ENCODE results near the gene TMEM53. TPM values are rescaled to one million over a fixed set of nuclear protein-coding genes. Genes with fewer than 3 reads are reported as not detected.

Gene TMEM53
- total RNA-seq, 1 donor from 2014 or later: 7.9 TPM

GRCh38 chr1:44664730-44665370 lies 9.4 kb downstream of the TMEM53 start:
- DNase-seq (ENCODE audit: extremely low spot score in 2 of 2): no peak
- TF ChIP-seq POLR2A (IDR thresholded peaks at IDR 0.05) (no peak), POLR2AphosphoS5 (IDR thresholded peaks at IDR 0.05; ENCODE audit: insufficient read depth in 1 of 2, low read depth in 1 of 2) (no peak), CTCF (IDR thresholded peaks at IDR 0.05) (no peak)

GRCh38 chr1:44663417-44663816 lies 10.9 kb downstream of the TMEM53 start:
- H3K4me3 ChIP-seq: no peak overlapping the region
- H3K27me3 ChIP-seq: no peaks in the 10 kb centered on the region
- no peaks in the 10 kb centered on the region for H3K4me1 ChIP-seq
- H3K9me3 ChIP-seq: no peaks in the 10 kb centered on the region
- no peak overlapping the region for H3K27ac ChIP-seq
- H3K36me3 ChIP-seq: no peaks in the 10 kb centered on the region
- DNase-seq (ENCODE audit: extremely low spot score in 2 of 2): no peak
- no peak for TF ChIP-seq CTCF (IDR thresholded peaks at IDR 0.05)
- no peak for TF ChIP-seq POLR2A (IDR thresholded peaks at IDR 0.05)
- TF ChIP-seq POLR2AphosphoS5 (IDR thresholded peaks at IDR 0.05; ENCODE audit: insufficient read depth in 1 of 2, low read depth in 1 of 2): no peak
- intact Hi-C loops (cut with DNase I): no loop called here

More at GRCh38 chr1:44664730-44665370, 9.4 kb downstream of the TMEM53 start:
- H3K4me3 ChIP-seq: no peak overlapping the region
- H3K27ac ChIP-seq: no peak overlapping the region
- no peaks in the 10 kb centered on the region for H3K36me3 ChIP-seq
- H3K9me3 ChIP-seq: no peaks in the 10 kb centered on the region
- H3K27me3 ChIP-seq: no peaks in the 10 kb centered on the region
- intact Hi-C loops (cut with DNase I): no loop called here
- H3K4me1 ChIP-seq: no peaks in the 10 kb centered on the region

- Histone ChIP-seq H3K36me3 (no peaks in the 10 kb centered on the region), H3K9me3 (no peaks in the 10 kb centered on the region), H3K4me3 (no peak overlapping the region), H3K4me1 (no peaks in the 10 kb centered on the region), H3K27ac (no peak overlapping the region), H3K27me3 (no peaks in the 10 kb centered on the region)
- TF ChIP-seq POLR2A (IDR thresholded peaks at IDR 0.05) (no peak), CTCF (IDR thresholded peaks at IDR 0.05) (no peak), POLR2AphosphoS5 (IDR thresholded peaks at IDR 0.05; ENCODE audit: insufficient read depth in 1 of 2, low read depth in 1 of 2) (no peak)
- DNase-seq (ENCODE audit: extremely low spot score in 2 of 2): no peak
- intact Hi-C loops (cut with DNase I): no loop called here
Measured at GRCh38 chr1:44662683-44663030, 11.6 kb downstream of the TMEM53 start.

DNA sequence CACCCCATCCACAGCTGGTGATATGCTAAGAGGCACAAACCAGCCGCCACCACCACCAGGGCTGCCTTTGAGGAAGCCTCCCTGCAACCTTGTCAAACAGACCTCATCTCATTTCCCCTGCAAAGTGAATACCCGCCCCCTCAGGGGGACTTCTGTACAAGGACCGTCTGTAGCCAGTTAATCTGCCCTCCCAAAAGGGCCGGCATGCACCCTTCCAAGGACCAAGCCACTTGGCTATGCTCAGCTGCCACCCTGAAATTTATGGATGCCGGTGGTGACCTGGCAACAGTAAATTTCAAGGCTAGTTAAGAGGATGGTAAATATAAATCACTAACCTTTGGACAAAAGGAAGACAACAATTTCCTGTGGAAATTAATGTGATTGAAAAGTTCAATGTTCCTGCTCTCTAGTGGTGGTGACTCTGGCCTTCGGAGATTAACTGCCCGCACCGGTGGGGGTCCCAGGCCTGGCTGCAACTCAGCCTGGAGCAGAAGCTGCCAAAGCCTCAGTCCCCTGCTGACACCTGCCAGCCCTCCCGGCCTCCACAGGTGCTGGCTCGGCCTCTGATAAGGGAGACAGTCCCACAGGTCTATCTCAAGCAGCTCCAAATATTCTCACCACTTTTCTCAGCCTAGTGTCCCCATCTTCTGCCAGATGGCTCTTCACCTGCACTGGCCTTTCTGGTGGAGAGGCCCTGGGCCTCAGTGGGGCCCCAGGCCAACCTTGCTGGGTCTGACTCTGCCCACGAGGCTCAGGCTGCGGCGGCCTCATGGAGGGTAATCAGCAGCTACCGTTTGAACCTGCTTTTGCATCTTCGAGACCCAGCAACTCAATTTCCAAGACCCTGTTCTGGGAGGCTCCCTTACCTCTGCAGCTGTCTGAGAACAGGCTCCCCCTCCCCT lies 12.2 kb downstream of the TMEM53 start:
- Histone ChIP-seq H3K36me3 (no peaks in the 10 kb centered on the region), H3K4me1 (no peaks in the 10 kb centered on the region), H3K9me3 (no peaks in the 10 kb centered on the region), H3K4me3 (no peak overlapping the region), H3K27ac (no peak overlapping the region), H3K27me3 (no peaks in the 10 kb centered on the region)
- intact Hi-C loops (cut with DNase I): no loop called here
- TF ChIP-seq CTCF (IDR thresholded peaks at IDR 0.05): no peak
- DNase-seq (ENCODE audit: extremely low spot score in 2 of 2): no peak

- Histone ChIP-seq H3K9me3 (no peaks in the 10 kb centered on the region), H3K27me3 (no peaks in the 10 kb centered on the region), H3K4me1 (no peaks in the 10 kb centered on the region), H3K4me3 (no peak overlapping the region), H3K27ac (no peak overlapping the region), H3K36me3 (no peaks in the 10 kb centered on the region)
- TF ChIP-seq POLR2AphosphoS5 (IDR thresholded peaks at IDR 0.05; ENCODE audit: insufficient read depth in 1 of 2, low read depth in 1 of 2): no peak
- TF ChIP-seq CTCF (IDR thresholded peaks at IDR 0.05): no peak
- TF ChIP-seq POLR2A (IDR thresholded peaks at IDR 0.05): no peak
- DNase-seq (ENCODE audit: extremely low spot score in 2 of 2): no peak
- intact Hi-C loops (cut with DNase I): no loop called here
Measured at GRCh38 chr1:44660176-44660575, 14.1 kb downstream of the TMEM53 start.

Data from vagina (tissue), 2 donors.